Stomach (tissue), 4 donors: ENCODE measurements around the gene AP1B1.
"Not testable (repeated sequence)": the region's sequence is repeated elsewhere in the genome, so short reads cannot be mapped to it uniquely, and the experiment has no call there.

Experiments used
- CTCF ChIP-seq, 7 experiments: fragments of 450-650 bp in 4 of 7; fragments of 200-600 bp in 3 of 7; sonication (generic) in 3 of 7; IDR thresholded peaks; one replicate each; pipeline ENCODE4 v1.5.1; 2016 to 2019; ENCODE audit warnings: antibody characterized with exemption in 7 of 7, control low read depth in 2 of 7, mild to moderate bottlenecking in 1 of 7
- EP300 ChIP-seq: sonication (generic); formaldehyde crosslinking; IDR thresholded peaks from one replicate; pipeline ENCODE4 v1.6.1; 2017; ENCODE audit warnings: antibody characterized with exemption
- POLR2A ChIP-seq, 4 donors: fragments of 450-650 bp; IDR thresholded peaks; one replicate each; pipeline ENCODE4 v1.6.1; 2016; ENCODE audit warnings: antibody characterized with exemption in 4 of 4, control low read depth in 2 of 4, mild to moderate bottlenecking in 1 of 4, moderate library complexity in 1 of 4
- POLR2AphosphoS5 ChIP-seq, 3 donors: sonication (generic); formaldehyde crosslinking; IDR thresholded peaks; one replicate each; pipeline ENCODE4 v1.6.1; 2016; ENCODE audit warnings: antibody characterized with exemption in 3 of 3

GRCh38 chr22:29414951-29415591 lies 26.7 kb upstream of the AP1B1 start:
- not testable (repeated sequence) for TF ChIP-seq CTCF (IDR thresholded peaks at IDR 0.05); POLR2A (IDR thresholded peaks at IDR 0.05); POLR2AphosphoS5 (IDR thresholded peaks at IDR 0.05); EP300
